ENCODE measurements around the gene DACT3.

DACT3 gene

DNA sequence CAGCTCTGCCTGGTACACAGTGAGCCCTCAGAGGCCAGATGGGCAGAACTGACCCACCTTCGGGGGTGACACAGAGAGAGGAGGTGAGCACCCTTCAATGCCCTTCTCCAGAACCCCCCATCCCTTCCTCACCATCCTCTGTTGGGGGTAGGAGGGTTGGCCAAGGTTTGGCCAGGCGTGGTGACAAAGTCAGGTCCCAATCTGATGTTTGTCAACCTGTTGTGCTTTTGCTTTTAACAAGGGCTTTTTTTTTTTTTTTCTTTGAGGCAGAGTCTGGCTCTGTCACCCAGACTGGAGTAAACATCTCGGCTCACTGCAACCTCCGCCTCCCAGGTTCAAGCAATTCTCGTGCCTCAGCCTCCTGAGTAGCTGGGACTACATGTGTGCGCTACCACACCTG is 43.4 kb downstream of the DACT3 start:
- DNase-seq: no peak
- in situ Hi-C loops (cut with MboI; ENCODE audit: low pct_unique_long_range_greater_than_20kb, low sequenced_read_pairs): no loop called here

GRCh38 chr19:46616631-46617322 is 44.2 kb downstream of the DACT3 start:
- in situ Hi-C loops (cut with MboI; ENCODE audit: low pct_unique_long_range_greater_than_20kb, low sequenced_read_pairs): no loop called here
- DNase-seq: peak; percentile 89

- in situ Hi-C loops (cut with MboI; ENCODE audit: low pct_unique_long_range_greater_than_20kb, low sequenced_read_pairs): no loop called here
- DNase-seq: no peak
These were observed 45.0 kb downstream of the DACT3 start for GRCh38 chr19:46615966-46616365.

DNA sequence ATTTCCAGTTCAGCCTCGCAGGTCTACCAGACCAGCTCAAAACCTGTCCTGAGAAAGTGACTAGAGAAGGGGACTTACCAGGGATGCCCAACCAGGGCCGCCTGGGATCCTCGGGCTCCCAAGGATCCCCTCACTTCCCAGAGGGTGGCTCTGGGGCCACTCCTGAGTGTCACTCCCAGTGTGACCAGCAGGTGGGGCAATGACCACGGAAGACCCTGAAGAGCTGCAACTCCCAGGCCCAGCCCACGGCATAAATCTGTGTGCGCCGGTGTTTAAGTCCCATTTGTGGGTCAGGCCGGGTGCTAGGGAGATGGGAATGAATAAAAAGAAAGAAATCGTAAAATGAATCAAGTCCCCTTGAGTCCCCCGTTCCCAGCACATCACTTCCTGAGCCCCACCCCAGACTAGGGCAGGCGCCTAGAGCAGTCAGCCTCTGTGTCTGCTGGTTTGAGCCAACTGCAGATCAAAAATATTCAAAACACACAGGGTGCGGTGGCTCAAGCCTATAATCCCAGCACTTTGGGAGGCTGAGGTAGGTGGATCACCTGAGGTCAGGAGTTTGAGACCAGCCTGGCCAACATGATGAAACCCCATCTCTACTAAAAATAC is 46.8 kb downstream of the DACT3 start:
- in situ Hi-C loops (cut with MboI; ENCODE audit: low pct_unique_long_range_greater_than_20kb, low sequenced_read_pairs): no loop called here
- peak; percentile 80 for DNase-seq

DNA sequence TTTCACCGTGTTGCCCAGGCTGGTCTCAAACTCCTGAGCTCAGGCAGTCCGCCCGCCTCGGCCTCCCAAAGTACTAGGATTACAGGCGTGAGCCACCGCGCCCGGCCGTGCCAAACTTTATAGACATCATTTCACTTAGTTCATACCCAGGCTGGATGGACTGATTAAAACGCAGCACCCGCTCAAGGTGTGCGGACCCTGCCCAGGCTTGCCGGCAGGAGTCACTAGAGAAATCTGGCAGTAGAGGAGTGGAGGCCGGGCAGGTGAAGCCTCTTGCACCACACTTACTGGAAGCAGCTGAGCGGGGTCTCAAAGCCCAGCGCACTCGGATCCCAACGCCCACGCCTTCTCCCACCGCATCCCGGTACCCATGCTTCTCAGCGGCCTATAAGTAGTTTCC is 47.5 kb downstream of the DACT3 start:
- no peak for DNase-seq
- in situ Hi-C loops (cut with MboI; ENCODE audit: low pct_unique_long_range_greater_than_20kb, low sequenced_read_pairs): no loop called here

DNA sequence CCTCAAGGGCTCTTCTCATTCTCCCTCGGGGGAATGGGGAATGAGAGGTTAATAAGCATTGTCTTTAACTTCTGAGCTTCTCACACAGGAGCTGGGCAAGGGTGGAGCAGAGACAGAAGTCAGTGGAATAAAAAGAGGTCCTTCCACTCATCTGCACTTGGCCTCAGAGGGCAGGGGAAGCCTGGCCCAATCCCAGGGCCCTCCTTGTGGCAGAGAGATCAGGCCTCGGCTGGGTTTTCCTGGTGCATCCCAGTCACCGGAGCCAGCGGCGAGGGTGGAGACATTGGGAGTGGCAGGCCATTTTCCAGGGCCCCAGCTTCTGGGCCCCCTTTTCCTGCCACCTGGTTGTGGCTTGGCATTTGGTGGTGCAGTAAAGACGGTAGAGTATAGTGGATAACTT is 49.2 kb downstream of the DACT3 start:
- no peak for DNase-seq
- in situ Hi-C loops (cut with MboI; ENCODE audit: low pct_unique_long_range_greater_than_20kb, low sequenced_read_pairs): no loop called here

DNA sequence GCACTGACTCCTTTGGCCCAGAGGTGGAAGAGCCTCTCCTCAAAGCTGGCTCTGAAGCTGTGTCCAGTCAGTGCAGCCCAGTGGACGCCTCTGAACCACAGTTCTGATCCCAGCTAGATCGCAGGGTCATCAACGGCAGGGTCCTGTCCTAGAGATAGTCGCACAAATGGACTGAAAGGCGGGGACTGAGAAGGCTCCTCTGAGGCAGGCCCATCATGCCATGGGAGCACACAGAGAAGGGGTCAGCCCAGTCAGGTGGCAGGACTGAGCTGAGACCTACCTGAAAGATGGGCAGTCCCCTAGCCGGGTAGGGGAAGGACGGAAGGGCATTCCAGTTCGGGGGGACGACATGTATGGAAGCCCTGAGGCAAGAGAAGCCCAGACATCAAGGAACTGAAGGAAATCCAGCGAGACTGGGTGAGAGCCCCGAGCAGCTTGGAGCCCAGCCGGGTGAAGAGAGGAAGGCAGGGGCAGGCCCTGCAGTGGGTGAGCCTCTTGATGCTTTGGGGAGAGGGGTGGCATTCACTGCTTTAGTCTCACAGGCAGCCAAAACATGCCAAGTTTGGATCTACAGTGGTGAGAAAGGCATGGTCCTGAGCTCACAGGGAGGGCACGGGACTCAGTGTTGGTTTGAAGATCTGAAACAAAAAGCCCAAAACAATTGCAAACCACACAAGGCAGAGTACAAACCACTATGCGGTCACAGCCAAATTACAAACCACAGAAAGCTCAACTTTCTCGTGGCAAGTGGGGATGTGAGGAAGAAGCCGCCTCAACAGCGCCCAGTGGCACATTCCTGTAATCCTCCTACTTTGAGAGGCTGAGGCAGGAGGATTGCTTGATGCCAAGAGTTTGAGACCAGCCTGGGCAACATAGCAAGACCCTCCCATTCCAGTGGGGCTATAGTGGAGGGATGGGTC is 49.9 kb downstream of the DACT3 start:
- in situ Hi-C loops (cut with MboI; ENCODE audit: low pct_unique_long_range_greater_than_20kb, low sequenced_read_pairs): no loop called here
- DNase-seq: peak; percentile 79

DNA sequence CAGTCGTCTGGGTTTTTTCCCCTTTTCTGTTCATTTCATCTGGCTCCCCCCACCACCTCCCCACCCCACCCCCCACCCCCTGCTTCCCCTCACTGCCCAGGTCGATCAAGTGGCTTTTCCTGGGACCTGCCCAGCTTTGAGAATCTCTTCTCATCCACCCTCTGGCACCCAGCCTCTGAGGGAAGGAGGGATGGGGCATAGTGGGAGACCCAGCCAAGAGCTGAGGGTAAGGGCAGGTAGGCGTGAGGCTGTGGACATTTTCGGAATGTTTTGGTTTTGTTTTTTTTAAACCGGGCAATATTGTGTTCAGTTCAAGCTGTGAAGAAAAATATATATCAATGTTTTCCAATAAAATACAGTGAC is 50.6 kb downstream of the DACT3 start:
- in situ Hi-C loops (cut with MboI; ENCODE audit: low pct_unique_long_range_greater_than_20kb, low sequenced_read_pairs): no loop called here
- no peak for DNase-seq

DNA sequence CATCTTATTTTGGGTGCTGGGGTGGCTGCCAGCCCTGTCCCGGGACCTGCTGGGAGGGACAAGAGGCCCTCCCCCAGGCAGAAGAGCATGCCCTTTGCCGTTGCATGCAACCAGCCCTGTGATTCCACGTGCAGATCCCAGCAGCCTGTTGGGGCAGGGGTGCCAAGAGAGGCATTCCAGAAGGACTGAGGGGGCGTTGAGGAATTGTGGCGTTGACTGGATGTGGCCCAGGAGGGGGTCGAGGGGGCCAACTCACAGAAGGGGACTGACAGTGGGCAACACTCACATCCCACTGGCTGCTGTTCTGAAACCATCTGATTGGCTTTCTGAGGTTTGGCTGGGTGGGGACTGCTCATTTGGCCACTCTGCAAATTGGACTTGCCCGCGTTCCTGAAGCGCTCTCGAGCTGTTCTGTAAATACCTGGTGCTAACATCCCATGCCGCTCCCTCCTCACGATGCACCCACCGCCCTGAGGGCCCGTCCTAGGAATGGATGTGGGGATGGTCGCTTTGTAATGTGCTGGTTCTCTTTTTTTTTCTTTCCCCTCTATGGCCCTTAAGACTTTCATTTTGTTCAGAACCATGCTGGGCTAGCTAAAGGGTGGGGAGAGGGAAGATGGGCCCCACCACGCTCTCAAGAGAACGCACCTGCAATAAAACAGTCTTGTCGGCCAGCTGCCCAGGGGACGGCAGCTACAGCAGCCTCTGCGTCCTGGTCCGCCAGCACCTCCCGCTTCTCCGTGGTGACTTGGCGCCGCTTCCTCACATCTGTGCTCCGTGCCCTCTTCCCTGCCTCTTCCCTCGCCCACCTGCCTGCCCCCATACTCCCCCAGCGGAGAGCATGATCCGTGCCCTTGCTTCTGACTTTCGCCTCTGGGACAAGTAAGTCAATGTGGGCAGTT is 51.2 kb downstream of the DACT3 start:
- DNase-seq: no peak
- in situ Hi-C loops (cut with MboI; ENCODE audit: low pct_unique_long_range_greater_than_20kb, low sequenced_read_pairs): no loop called here

DNA sequence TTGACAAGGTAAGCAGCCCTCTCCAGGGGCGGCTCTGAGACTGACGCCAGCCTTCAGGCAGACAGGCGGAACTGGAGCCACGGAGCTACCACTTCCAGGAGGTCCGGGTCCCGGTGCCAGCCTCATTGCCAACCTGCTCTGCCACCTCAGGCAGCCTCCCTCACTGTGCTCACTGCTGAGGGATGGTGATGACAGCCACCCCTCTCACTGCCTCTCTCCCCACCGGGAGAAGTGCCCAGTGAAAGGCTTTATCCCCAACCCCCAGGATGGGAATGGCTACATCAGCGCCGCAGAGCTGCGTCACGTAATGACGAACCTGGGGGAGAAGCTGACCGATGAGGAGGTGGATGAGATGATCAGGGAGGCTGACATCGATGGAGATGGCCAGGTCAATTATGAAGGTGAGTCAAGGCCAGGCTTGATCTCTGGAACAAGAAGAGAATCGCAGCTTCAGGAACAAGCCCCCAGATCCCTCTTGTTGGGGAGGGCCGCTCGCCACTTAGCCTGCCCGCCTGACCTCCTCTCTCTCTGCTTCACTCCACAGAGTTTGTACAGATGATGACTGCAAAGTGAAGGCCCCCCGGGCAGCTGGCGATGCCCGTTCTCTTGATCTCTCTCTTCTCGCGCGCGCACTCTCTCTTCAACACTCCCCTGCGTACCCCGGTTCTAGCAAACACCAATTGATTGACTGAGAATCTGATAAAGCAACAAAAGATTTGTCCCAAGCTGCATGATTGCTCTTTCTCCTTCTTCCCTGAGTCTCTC is 52.2 kb downstream of the DACT3 start:
- in situ Hi-C loops (cut with MboI; ENCODE audit: low pct_unique_long_range_greater_than_20kb, low sequenced_read_pairs): no loop called here
- no peak for DNase-seq

- in situ Hi-C loops (cut with MboI; ENCODE audit: low pct_unique_long_range_greater_than_20kb, low sequenced_read_pairs): no loop called here
- DNase-seq: no peak
These were observed 52.8 kb downstream of the DACT3 start for GRCh38 chr19:46608178-46608577.

GRCh38 chr19:46607448-46607841 is 53.5 kb downstream of the DACT3 start:
- in situ Hi-C loops (cut with MboI; ENCODE audit: low pct_unique_long_range_greater_than_20kb, low sequenced_read_pairs): no loop called here
- DNase-seq: no peak

DNA sequence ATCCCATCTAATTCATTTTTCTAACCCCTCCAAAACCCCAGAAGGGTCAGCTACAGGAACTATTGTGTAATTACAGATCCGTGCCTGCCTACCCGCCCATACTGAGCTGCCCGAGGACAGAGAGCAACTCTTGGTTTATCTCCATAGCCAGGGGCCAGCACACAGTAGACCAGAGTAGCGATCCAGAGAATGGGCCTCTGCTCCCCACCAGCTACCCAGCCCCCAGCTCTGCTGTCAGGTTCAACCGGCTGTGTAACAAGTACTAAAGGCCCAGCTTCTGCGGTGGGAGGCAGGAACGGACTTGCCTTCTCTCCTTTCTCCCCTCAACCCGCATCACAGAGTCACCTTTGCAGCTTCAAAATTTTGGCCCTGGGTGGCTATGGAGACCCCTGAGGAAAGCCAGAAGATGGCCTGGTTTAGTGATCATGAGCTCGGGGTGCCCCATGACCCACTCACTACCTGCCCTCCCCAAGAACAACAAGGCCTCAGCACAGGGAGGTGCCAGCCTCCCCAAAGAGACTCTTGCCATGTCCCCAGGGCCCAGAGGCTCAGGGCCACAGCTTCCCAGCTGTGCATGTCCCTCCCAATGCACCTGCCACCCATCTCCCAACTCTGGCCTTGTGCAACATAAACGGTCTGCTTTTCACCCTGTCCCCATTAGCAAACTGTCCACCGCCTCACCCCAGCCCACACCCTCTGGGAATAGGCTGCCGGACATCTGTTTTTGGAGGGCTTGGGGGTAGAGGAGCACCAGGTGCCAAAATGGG is 54.1 kb downstream of the DACT3 start:
- DNase-seq: no peak
- in situ Hi-C loops (cut with MboI; ENCODE audit: low pct_unique_long_range_greater_than_20kb, low sequenced_read_pairs): no loop called here

GRCh38 chr19:46606019-46606418 is 55.0 kb downstream of the DACT3 start:
- in situ Hi-C loops (cut with MboI; ENCODE audit: low pct_unique_long_range_greater_than_20kb, low sequenced_read_pairs): no loop called here
- DNase-seq: no peak

DNA sequence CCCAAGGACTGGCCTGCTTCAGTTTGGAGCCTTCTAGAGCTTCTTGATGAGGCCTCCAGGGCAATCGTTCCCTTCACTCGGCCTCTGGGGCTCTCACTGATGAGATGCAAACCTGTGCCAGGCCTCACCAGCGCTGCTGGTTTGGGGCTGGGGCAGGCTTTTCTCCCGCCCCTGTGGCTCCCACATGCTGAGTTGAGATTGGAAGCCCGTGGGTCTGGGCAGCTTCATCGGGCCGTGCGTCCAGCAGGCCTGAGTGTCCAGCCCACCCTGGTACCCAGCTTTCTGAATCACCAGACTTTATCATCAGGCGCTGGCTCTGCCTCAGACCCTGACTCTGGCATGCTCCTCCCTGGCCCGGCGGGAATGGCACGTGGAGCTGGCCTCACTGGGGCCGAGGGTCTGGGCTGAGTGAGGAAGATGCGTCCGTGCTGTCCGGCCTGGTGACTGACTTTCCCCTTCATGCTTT is 55.6 kb downstream of the DACT3 start:
- no peak for DNase-seq
- in situ Hi-C loops (cut with MboI; ENCODE audit: low pct_unique_long_range_greater_than_20kb, low sequenced_read_pairs): no loop called here

- no peak for DNase-seq
- in situ Hi-C loops (cut with MboI; ENCODE audit: low pct_unique_long_range_greater_than_20kb, low sequenced_read_pairs): no loop called here
These were observed 56.1 kb downstream of the DACT3 start for GRCh38 chr19:46604781-46605355.

DNA sequence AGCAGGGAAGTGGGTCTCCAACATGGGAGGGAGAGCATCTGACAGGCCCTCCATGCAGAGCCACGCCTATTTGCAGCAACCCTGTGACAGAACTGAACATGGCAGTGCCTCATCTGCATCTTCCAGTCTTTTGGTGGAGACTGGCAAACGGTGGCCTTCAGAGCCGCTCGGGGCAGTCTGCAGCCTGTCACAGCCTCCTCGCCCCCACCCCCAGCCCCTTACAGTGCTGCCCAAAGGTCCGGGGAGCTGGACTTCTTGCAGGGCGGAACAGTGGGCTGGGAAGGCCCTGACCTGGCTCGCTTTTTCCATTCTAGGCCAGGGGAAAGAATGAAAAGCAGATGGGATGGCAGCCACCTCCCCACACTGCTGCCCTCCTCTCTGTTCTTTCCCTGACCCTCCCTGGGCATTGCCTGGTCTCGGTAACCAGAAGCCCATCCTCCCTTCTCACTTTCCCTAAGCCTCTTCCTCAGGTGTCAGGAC is 57.2 kb downstream of the DACT3 start:
- in situ Hi-C loops (cut with MboI; ENCODE audit: low pct_unique_long_range_greater_than_20kb, low sequenced_read_pairs): no loop called here
- DNase-seq: no peak
